ENCODE measurements around the gene IDNK. TPM values are rescaled to one million over a fixed set of nuclear protein-coding genes. Genes with fewer than 3 reads are reported as not detected.
A peak's percentile ranks its signal among the peaks of the same experiment; 100 is the strongest.

Gene IDNK
- total RNA-seq, 1 donor from 2014 or later = 3.9 TPM

DNA sequence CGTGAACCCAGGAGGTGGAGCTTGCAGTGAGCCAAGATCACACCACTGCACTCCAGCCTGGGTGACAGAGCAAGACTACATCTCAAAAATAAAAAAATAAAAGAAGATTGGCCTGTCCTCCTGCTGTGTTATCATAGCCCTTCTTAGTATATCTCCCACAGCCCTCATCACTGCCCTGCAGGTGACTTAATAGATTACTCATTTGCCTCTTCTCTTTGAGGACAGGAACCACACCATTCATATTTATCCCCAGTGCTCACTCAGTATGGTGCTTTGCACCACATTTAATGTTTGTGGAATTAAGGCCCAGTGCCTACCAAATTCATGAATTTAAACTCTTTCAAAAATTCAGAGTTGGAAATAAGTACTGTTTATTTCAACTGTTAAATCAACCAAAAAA is 10.3 kb downstream of the IDNK start:
- Mint-ChIP-seq H3K9me3 (ENCODE audit: unreplicated experiment) (no peaks in the 10 kb centered on the region), H3K27ac (ENCODE audit: unreplicated experiment) (no peak overlapping the region), H3K27me3 (ENCODE audit: unreplicated experiment) (peaks cover 2% of the 10 kb centered on the region), H3K36me3 (ENCODE audit: low read depth, unreplicated experiment) (peaks cover 7% of the 10 kb centered on the region), H3K4me1 (ENCODE audit: unreplicated experiment) (no peaks in the 10 kb centered on the region), H3K4me3 (ENCODE audit: unreplicated experiment) (peak overlapping the region; percentile 54)
- DNase-seq (ENCODE audit: low spot score) = no peak
- TF ChIP-seq CTCF (IDR thresholded peaks at IDR 0.05; ENCODE audit: unreplicated experiment) = no peak

DNA sequence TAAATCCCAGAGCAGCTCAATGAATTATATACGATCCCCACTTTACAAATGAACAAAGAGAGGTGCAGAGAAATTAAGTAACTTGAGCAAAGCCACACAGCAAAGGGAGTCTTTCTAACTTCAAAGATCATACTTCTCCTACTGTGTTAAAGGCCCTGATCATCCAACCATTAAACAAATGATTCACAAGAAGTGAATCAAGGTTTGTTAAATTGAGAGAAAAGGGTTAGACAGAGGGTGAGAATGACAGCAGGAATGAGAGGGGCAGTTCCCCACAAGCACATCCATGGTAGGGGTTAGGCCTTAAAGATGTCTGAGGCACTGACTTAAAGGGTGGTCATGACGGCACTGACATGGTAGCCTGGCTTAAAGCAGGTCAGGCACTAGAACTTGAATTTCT is 10.7 kb downstream of the IDNK start:
- TF ChIP-seq CTCF (IDR thresholded peaks at IDR 0.05; ENCODE audit: unreplicated experiment) = no peak
- H3K4me1 Mint-ChIP-seq (ENCODE audit: unreplicated experiment) = no peaks in the 10 kb centered on the region

GRCh38 chr9:83636813-83637212 is 13.9 kb downstream of the IDNK start:
- DNase-seq (ENCODE audit: low spot score) = no peak
- Mint-ChIP-seq H3K27ac (ENCODE audit: unreplicated experiment) (no peak overlapping the region), H3K36me3 (ENCODE audit: low read depth, unreplicated experiment) (peaks cover 3% of the 10 kb centered on the region), H3K4me3 (ENCODE audit: unreplicated experiment) (no peak overlapping the region), H3K9me3 (ENCODE audit: unreplicated experiment) (no peaks in the 10 kb centered on the region), H3K4me1 (ENCODE audit: unreplicated experiment) (peaks cover 4% of the 10 kb centered on the region), H3K27me3 (ENCODE audit: unreplicated experiment) (no peaks in the 10 kb centered on the region)
- no peak for TF ChIP-seq CTCF (IDR thresholded peaks at IDR 0.05; ENCODE audit: unreplicated experiment)

More for the DNA sequence above, 10.7 kb downstream of the IDNK start:
- Mint-ChIP-seq H3K36me3 (ENCODE audit: low read depth, unreplicated experiment) (peaks cover 7% of the 10 kb centered on the region), H3K4me3 (ENCODE audit: unreplicated experiment) (no peak overlapping the region), H3K27ac (ENCODE audit: unreplicated experiment) (no peak overlapping the region), H3K27me3 (ENCODE audit: unreplicated experiment) (peaks cover 2% of the 10 kb centered on the region), H3K9me3 (ENCODE audit: unreplicated experiment) (no peaks in the 10 kb centered on the region)
- no peak for DNase-seq (ENCODE audit: low spot score)

DNA sequence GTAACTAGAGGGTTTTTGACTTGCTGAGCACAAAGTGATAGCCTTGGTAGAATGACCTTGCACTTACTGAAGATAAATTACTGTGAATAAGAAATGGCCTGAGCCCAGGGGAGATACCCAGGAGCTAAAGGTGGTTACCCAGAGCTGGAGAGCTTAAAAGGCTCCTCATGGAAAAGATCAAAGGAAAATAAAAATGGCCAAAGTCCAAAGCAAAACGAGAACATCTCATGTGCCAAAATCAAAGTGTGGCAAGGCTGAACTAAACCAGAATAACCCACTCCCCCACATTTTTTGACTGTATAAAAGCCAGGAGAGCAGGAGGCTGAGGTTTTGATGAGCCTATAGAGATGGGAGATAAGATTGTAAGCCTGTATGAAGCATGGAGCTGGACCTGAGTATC is 14.4 kb downstream of the IDNK start:
- peaks cover 4% of the 10 kb centered on the region for H3K4me1 Mint-ChIP-seq (ENCODE audit: unreplicated experiment)
- no peak for TF ChIP-seq CTCF (IDR thresholded peaks at IDR 0.05; ENCODE audit: unreplicated experiment)
- no peak overlapping the region for H3K27ac Mint-ChIP-seq (ENCODE audit: unreplicated experiment)
- peaks cover 3% of the 10 kb centered on the region for H3K36me3 Mint-ChIP-seq (ENCODE audit: low read depth, unreplicated experiment)
- no peaks in the 10 kb centered on the region for H3K27me3 Mint-ChIP-seq (ENCODE audit: unreplicated experiment)
- no peak overlapping the region for H3K4me3 Mint-ChIP-seq (ENCODE audit: unreplicated experiment)
- H3K9me3 Mint-ChIP-seq (ENCODE audit: unreplicated experiment) = no peaks in the 10 kb centered on the region
- DNase-seq (ENCODE audit: low spot score) = no peak

GRCh38 chr9:83639266-83639665 is 16.3 kb downstream of the IDNK start:
- Mint-ChIP-seq H3K27ac (ENCODE audit: unreplicated experiment) (no peak overlapping the region), H3K27me3 (ENCODE audit: unreplicated experiment) (no peaks in the 10 kb centered on the region), H3K36me3 (ENCODE audit: low read depth, unreplicated experiment) (no peaks in the 10 kb centered on the region), H3K4me1 (ENCODE audit: unreplicated experiment) (peaks cover 6% of the 10 kb centered on the region), H3K9me3 (ENCODE audit: unreplicated experiment) (no peaks in the 10 kb centered on the region), H3K4me3 (ENCODE audit: unreplicated experiment) (no peak overlapping the region)
- no peak for TF ChIP-seq CTCF (IDR thresholded peaks at IDR 0.05; ENCODE audit: unreplicated experiment)
- no peak for DNase-seq (ENCODE audit: low spot score)

All from endothelial cell (in vitro differentiated cells).